Measurements from ENCODE around the gene ACACA.

ACACA gene

GRCh38 chr17:37338847-37339246 lies 67.8 kb downstream of the ACACA start:
- no peak for TF ChIP-seq PPARA (CRISPR knock-in tag; IDR thresholded peaks at IDR 0.05; ENCODE audit: borderline replicate concordance)
- TF ChIP-seq ARNTL (CRISPR knock-in tag; IDR thresholded peaks at IDR 0.05; ENCODE audit: borderline replicate concordance, low read depth): no peak
- no peak for TF ChIP-seq RARB (CRISPR knock-in tag; IDR thresholded peaks at IDR 0.05)
- no peak for TF ChIP-seq ZFP3 (CRISPR knock-in tag; IDR thresholded peaks at IDR 0.05)
- no peak for TF ChIP-seq ZFP30 (CRISPR knock-in tag; IDR thresholded peaks at IDR 0.05)
- TF ChIP-seq, protein P1, sequence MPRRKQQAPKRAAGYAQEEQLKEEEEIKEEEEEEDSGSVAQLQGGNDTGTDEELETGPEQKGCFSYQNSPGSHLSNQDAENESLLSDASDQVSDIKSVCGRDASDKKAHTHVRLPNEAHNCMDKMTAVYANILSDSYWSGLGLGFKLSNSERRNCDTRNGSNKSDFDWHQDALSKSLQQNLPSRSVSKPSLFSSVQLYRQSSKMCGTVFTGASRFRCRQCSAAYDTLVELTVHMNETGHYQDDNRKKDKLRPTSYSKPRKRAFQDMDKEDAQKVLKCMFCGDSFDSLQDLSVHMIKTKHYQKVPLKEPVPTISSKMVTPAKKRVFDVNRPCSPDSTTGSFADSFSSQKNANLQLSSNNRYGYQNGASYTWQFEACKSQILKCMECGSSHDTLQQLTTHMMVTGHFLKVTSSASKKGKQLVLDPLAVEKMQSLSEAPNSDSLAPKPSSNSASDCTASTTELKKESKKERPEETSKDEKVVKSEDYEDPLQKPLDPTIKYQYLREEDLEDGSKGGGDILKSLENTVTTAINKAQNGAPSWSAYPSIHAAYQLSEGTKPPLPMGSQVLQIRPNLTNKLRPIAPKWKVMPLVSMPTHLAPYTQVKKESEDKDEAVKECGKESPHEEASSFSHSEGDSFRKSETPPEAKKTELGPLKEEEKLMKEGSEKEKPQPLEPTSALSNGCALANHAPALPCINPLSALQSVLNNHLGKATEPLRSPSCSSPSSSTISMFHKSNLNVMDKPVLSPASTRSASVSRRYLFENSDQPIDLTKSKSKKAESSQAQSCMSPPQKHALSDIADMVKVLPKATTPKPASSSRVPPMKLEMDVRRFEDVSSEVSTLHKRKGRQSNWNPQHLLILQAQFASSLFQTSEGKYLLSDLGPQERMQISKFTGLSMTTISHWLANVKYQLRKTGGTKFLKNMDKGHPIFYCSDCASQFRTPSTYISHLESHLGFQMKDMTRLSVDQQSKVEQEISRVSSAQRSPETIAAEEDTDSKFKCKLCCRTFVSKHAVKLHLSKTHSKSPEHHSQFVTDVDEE (CRISPR knock-in tag; IDR thresholded peaks at IDR 0.05): no peak
- TF ChIP-seq ZNF70 (CRISPR knock-in tag; IDR thresholded peaks at IDR 0.05): no peak
- TF ChIP-seq ESRRG (CRISPR knock-in tag; IDR thresholded peaks at IDR 0.05): no peak
- TF ChIP-seq, protein P2, sequence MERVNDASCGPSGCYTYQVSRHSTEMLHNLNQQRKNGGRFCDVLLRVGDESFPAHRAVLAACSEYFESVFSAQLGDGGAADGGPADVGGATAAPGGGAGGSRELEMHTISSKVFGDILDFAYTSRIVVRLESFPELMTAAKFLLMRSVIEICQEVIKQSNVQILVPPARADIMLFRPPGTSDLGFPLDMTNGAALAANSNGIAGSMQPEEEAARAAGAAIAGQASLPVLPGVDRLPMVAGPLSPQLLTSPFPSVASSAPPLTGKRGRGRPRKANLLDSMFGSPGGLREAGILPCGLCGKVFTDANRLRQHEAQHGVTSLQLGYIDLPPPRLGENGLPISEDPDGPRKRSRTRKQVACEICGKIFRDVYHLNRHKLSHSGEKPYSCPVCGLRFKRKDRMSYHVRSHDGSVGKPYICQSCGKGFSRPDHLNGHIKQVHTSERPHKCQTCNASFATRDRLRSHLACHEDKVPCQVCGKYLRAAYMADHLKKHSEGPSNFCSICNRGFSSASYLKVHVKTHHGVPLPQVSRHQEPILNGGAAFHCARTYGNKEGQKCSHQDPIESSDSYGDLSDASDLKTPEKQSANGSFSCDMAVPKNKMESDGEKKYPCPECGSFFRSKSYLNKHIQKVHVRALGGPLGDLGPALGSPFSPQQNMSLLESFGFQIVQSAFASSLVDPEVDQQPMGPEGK (CRISPR knock-in tag; IDR thresholded peaks at IDR 0.05; ENCODE audit: borderline replicate concordance): no peak
- TF ChIP-seq, protein P3, sequence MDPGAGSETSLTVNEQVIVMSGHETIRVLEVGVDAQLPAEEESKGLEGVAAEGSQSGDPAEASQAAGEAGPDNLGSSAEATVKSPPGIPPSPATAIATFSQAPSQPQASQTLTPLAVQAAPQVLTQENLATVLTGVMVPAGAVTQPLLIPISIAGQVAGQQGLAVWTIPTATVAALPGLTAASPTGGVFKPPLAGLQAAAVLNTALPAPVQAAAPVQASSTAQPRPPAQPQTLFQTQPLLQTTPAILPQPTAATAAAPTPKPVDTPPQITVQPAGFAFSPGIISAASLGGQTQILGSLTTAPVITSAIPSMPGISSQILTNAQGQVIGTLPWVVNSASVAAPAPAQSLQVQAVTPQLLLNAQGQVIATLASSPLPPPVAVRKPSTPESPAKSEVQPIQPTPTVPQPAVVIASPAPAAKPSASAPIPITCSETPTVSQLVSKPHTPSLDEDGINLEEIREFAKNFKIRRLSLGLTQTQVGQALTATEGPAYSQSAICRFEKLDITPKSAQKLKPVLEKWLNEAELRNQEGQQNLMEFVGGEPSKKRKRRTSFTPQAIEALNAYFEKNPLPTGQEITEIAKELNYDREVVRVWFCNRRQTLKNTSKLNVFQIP (CRISPR knock-in tag; IDR thresholded peaks at IDR 0.05; ENCODE audit: borderline replicate concordance, low read depth): no peak
- TF ChIP-seq CSRNP3 (CRISPR knock-in tag; IDR thresholded peaks at IDR 0.05): no peak
- no peak for TF ChIP-seq TCF4 (CRISPR knock-in tag; IDR thresholded peaks at IDR 0.05; ENCODE audit: borderline replicate concordance)
- no peak for TF ChIP-seq OSR1 (CRISPR knock-in tag; IDR thresholded peaks at IDR 0.05)
- TF ChIP-seq TOX (CRISPR knock-in tag; IDR thresholded peaks at IDR 0.05; ENCODE audit: borderline replicate concordance): no peak
- no peak for TF ChIP-seq ISL1 (CRISPR knock-in tag; IDR thresholded peaks at IDR 0.05)
- no peak for TF ChIP-seq ZC3H10 (CRISPR knock-in tag; IDR thresholded peaks at IDR 0.05)
- no peak for TF ChIP-seq CSDC2 (CRISPR knock-in tag; IDR thresholded peaks at IDR 0.05)
- TF ChIP-seq ZNF8 (CRISPR knock-in tag; IDR thresholded peaks at IDR 0.05): no peak
- ATAC-seq: no peak

GRCh38 chr17:37327341-37328090 lies 79.1 kb downstream of the ACACA start:
- TF ChIP-seq ARNTL (CRISPR knock-in tag; IDR thresholded peaks at IDR 0.05; ENCODE audit: borderline replicate concordance, low read depth) (no peak), SNAI2 (CRISPR knock-in tag; IDR thresholded peaks at IDR 0.05) (no peak), ZFP3 (CRISPR knock-in tag; IDR thresholded peaks at IDR 0.05) (no peak), GLIS3 (CRISPR knock-in tag; IDR thresholded peaks at IDR 0.05) (no peak), ZFP30 (CRISPR knock-in tag; IDR thresholded peaks at IDR 0.05) (no peak), CREB5 (CRISPR knock-in tag; IDR thresholded peaks at IDR 0.05; ENCODE audit: low read depth) (no peak), ISL1 (CRISPR knock-in tag; IDR thresholded peaks at IDR 0.05) (no peak), TOX (CRISPR knock-in tag; IDR thresholded peaks at IDR 0.05; ENCODE audit: borderline replicate concordance) (no peak), OSR1 (CRISPR knock-in tag; IDR thresholded peaks at IDR 0.05) (no peak), ZNF565 (CRISPR knock-in tag; conservative IDR thresholded peaks at IDR 0.05; ENCODE audit: low read depth) (no peak), ZNF70 (CRISPR knock-in tag; IDR thresholded peaks at IDR 0.05) (no peak), RARB (CRISPR knock-in tag; IDR thresholded peaks at IDR 0.05) (no peak), ESRRG (CRISPR knock-in tag; IDR thresholded peaks at IDR 0.05) (no peak), PPARA (CRISPR knock-in tag; IDR thresholded peaks at IDR 0.05; ENCODE audit: borderline replicate concordance) (no peak), TCF4 (CRISPR knock-in tag; IDR thresholded peaks at IDR 0.05; ENCODE audit: borderline replicate concordance) (no peak), ZNF8 (CRISPR knock-in tag; IDR thresholded peaks at IDR 0.05) (no peak), BACH2 (CRISPR knock-in tag; IDR thresholded peaks at IDR 0.05; ENCODE audit: borderline replicate concordance) (no peak)
- TF ChIP-seq, protein P1 (CRISPR knock-in tag; IDR thresholded peaks at IDR 0.05): no peak
- TF ChIP-seq, protein P2 (CRISPR knock-in tag; IDR thresholded peaks at IDR 0.05; ENCODE audit: borderline replicate concordance): no peak
- ATAC-seq: no peak
